ENCODE measurements around the gene ABTB2. TPM values are rescaled to one million over a fixed set of nuclear protein-coding genes. Genes with fewer than 3 reads are reported as not detected.

ABTB2 gene
- total and polyA plus RNA-seq, 2 of the 8 experiments (the other 6 are each of a cell fraction or from before 2014, with no cell fraction given), result 7.7 to 10.2 TPM

DNA sequence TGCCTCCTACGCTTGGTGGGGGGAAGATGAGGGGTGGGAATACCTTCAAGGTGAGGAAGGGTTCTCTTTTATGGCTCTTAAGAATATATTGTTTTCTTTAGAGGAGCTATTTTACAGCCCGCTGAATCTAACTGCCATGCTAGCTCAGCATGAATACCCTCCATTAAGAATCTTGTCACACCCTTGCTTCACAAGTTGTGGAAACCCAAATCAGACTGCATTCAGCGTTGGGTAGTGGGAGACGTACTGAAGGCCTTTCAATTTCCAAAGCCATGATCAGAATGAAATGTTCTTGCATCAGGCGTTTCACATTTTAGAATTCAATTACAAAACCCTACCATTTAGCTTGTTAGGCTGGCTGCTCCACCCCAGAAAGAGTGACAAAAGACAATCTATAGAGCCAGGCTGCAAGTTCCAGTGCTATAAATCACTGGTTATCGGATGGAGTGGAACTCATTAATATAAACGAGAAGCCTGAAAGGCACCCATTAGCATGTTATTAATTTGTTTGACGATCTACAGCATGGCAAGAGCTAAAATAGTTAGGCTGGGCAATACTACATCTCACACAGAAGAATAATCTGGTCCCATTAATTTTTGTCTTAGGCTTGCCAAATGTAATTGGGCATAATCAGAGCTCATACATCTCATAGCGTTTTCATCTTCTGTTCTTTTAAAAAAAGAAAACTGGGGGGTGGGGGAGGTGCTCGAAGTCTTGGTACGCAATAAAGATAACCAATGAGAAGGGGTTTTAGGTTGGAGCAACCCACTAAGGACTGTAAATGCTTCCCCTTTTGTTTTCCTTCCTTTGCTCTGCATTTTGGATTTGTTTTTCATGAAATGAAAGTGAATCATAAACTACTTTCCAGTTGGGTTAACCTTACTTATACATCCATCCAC is 57.5 kb downstream of the ABTB2 start (continued):
- TF ChIP-seq CHD7 (IDR thresholded peaks at IDR 0.05; ENCODE audit: insufficient replicate concordance, low read length) (no peak), CTBP2 (IDR thresholded peaks at IDR 0.05; ENCODE audit: borderline replicate concordance, insufficient read depth, insufficient read length, low read length) (no peak), MAFK (IDR thresholded peaks at IDR 0.05; ENCODE audit: low read depth, low read length) (no peak), NRF1 (IDR thresholded peaks at IDR 0.05; ENCODE audit: low read depth, low read length) (no peak), HDAC6 (IDR thresholded peaks at IDR 0.05; ENCODE audit: low read depth, low read length) (no peak), ATF3 (IDR thresholded peaks at IDR 0.05; ENCODE audit: insufficient read depth, low read depth, low read length) (no peak), TAF7 (optimal IDR thresholded peaks at IDR 0.05; ENCODE audit: borderline replicate concordance, low read depth, low read length) (no peak), BACH1 (IDR thresholded peaks at IDR 0.05; ENCODE audit: low read length) (no peak)
